K562 (cell line): Measurements from ENCODE around the gene TEFM. TPM values are rescaled to one million over a fixed set of nuclear protein-coding genes. Genes with fewer than 3 reads are reported as not detected.

ENCODE experiments used
- ASH1L ChIP-seq: fragments of 450-650 bp; IDR thresholded peaks from 2 replicates; pipeline ENCODE4 v1.6.1; 2018; ENCODE audit warnings: borderline replicate concordance, mild to moderate bottlenecking, low read depth; ENCODE audit not compliant: partially characterized antibody
- BCL6 ChIP-seq: fragments of 250-450 bp; sonication (Bioruptor Pico); IDR thresholded peaks from 2 replicates; pipeline ENCODE4 v1.4.0; 2020
- E2F5 ChIP-seq: sonication (generic); formaldehyde crosslinking; IDR thresholded peaks from 2 replicates; pipeline ENCODE4 v1.8.0; 2022; ENCODE audit warnings: mild to moderate bottlenecking, missing genetic modification reagents
- GATAD2A ChIP-seq: fragments of 450-650 bp; IDR thresholded peaks from 2 replicates; pipeline ENCODE4 v1.6.1; 2017
- NBN ChIP-seq: fragments of 450-650 bp; IDR thresholded peaks from 2 replicates; pipeline ENCODE4 v1.6.1; 2016; ENCODE audit warnings: low read depth, mild to moderate bottlenecking
- NCOR1 ChIP-seq: fragments of 450-650 bp; IDR thresholded peaks from 2 replicates; pipeline ENCODE4 v1.6.1; 2016; ENCODE audit warnings: mild to moderate bottlenecking, moderate library complexity
- PHTF2 ChIP-seq: fragments of 250-450 bp; sonication (Bioruptor Pico); IDR thresholded peaks from 2 replicates; pipeline ENCODE4 v1.5.0; 2021; ENCODE audit warnings: mild to moderate bottlenecking
- PRMT5 ChIP-seq: sonication (generic); formaldehyde crosslinking; IDR thresholded peaks from 2 replicates; pipeline ENCODE4 v1.5.0; 2020; ENCODE audit warnings: missing genetic modification reagents
- SAFB2 ChIP-seq: fragments of 200-400 bp; formaldehyde crosslinking; IDR thresholded peaks from 2 replicates; pipeline ENCODE4 v1.6.1; 2018; ENCODE audit warnings: borderline replicate concordance, low read length, low read depth, moderate library complexity; ENCODE audit not compliant: severe bottlenecking
- SIX5 ChIP-seq, 2 experiments: IDR thresholded peaks; 2 replicates each; pipeline ENCODE4 v1.6.1; 2011; ENCODE audit warnings: low read length in 2 of 2, borderline replicate concordance in 1 of 2, low read depth in 1 of 2, mild to moderate bottlenecking in 1 of 2, moderate library complexity in 1 of 2; ENCODE audit not compliant: insufficient read depth in 1 of 2
- TBL1XR1 ChIP-seq, 2 experiments: IDR thresholded peaks; 2 replicates each; pipeline ENCODE4 v1.6.1; 2012; ENCODE audit warnings: improper control_type of control experiment in 2 of 2, low read length in 2 of 2, mild to moderate bottlenecking in 1 of 2
- ZBTB1 ChIP-seq: sonication (generic); formaldehyde crosslinking; IDR thresholded peaks from 2 replicates; pipeline ENCODE4 v1.8.1; 2023; ENCODE audit warnings: missing genetic modification reagents, low read depth, mild to moderate bottlenecking, borderline replicate concordance
- ZNF121 ChIP-seq: sonication (generic); formaldehyde crosslinking; conservative IDR thresholded peaks from 2 replicates; pipeline ENCODE4 v1.8.0; 2022; ENCODE audit warnings: missing genetic modification reagents
- ZNF707 ChIP-seq: fragments of 250-450 bp; sonication (Bioruptor Pico); conservative IDR thresholded peaks from 2 replicates; pipeline ENCODE4 v1.8.0; 2022; ENCODE audit warnings: inconsistent platforms, mild to moderate bottlenecking, moderate library complexity
- polyA plus RNA-seq, 8 experiments: library from polyadenylated mRNA; depleted of rRNA in 4 of 8; stranded (reverse) in 5 of 8; unstranded in 3 of 8; fragments of >200 nt; fragmentation: Nextera tagmentation in 2 of 8; fragmentation: Illumina TruSeq in 1 of 8; extraction: Ambion mirVana in 2 of 8; extraction: Trizol in 1 of 8; gene quantifications; 2 replicates each; pipeline versions ENCODE4 v1.2.1 to v1.2.3, GENCODE V29; 2011 to 2014; ENCODE audit warnings: inconsistent platforms in 1 of 8, missing spikeins in 1 of 8
- total RNA-seq, 7 experiments: library from RNA; depleted of rRNA in 6 of 7; stranded (reverse); fragments of >200 nt in 6 of 7; fragmentation: Illumina TruSeq in 2 of 7; extraction: Trizol in 2 of 7; gene quantifications; 2 replicates each; pipeline versions ENCODE4 v1.2.1 to v1.2.3, GENCODE V29; 2011 to 2021; ENCODE audit warnings: low replicate concordance in 1 of 7
- TF ChIP-seq, protein P1 (sequence below): fragments of 250-450 bp; sonication (Bioruptor Pico); IDR thresholded peaks from 2 replicates; pipeline ENCODE4 v1.4.0; 2020
- TF ChIP-seq, protein P2 (sequence below): sonication (generic); formaldehyde crosslinking; IDR thresholded peaks from 2 replicates; pipeline ENCODE4 v1.8.1; 2023; ENCODE audit warnings: mild to moderate bottlenecking, missing genetic modification reagents
- TF ChIP-seq, protein P3 (sequence below): fragments of 250-450 bp; sonication (Bioruptor Pico); IDR thresholded peaks from 2 replicates; pipeline ENCODE4 v1.4.0; 2020; ENCODE audit warnings: mild to moderate bottlenecking, moderate library complexity, borderline replicate concordance

The TEFM gene
- total and polyA plus RNA-seq, 9 of the 15 experiments (the other 6 are each of a cell fraction or from before 2014, with no cell fraction given), result 12.5 to 60.3 (median 23.3) TPM

DNA sequence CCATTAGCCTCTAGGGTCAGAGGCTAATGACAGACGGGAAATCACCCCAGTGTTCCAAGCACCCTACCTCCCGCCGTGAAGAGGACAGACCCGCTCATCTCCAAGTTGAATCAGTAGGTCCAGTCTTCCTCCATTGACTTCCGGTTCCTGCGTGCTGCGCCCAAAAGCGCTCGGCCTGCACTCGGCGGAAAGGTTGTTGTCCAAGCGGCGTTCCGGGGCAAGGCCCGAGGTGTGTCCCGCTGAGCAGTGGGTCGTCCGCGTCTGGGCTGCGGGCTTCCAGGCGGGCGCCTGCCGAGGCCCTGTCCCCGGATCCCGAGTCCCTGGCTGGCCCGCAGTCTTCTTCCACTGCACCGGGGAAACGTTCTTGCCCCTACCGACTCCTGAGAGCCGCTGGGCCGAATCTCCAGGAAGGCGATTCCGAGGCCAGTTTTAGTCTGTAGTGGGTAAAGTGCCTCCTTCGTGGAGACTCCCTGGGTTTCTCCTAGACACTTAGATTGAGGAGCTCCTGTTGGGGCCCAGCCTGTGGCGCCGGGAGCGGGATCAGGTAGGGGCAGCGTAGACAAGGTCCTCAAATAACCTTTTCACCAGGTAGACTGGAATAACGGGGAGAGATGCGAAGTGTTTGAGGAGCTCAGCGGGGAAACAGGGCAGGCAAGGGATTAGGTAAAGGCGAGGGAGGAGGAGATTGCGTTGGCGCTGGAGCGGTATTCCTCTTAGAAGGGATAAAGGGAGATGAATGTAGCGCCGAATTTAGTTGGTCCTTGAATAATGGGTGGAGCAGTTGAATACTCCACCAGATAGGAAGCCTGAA is at the start of gene TEFM (continued):
- TF ChIP-seq, protein P1, sequence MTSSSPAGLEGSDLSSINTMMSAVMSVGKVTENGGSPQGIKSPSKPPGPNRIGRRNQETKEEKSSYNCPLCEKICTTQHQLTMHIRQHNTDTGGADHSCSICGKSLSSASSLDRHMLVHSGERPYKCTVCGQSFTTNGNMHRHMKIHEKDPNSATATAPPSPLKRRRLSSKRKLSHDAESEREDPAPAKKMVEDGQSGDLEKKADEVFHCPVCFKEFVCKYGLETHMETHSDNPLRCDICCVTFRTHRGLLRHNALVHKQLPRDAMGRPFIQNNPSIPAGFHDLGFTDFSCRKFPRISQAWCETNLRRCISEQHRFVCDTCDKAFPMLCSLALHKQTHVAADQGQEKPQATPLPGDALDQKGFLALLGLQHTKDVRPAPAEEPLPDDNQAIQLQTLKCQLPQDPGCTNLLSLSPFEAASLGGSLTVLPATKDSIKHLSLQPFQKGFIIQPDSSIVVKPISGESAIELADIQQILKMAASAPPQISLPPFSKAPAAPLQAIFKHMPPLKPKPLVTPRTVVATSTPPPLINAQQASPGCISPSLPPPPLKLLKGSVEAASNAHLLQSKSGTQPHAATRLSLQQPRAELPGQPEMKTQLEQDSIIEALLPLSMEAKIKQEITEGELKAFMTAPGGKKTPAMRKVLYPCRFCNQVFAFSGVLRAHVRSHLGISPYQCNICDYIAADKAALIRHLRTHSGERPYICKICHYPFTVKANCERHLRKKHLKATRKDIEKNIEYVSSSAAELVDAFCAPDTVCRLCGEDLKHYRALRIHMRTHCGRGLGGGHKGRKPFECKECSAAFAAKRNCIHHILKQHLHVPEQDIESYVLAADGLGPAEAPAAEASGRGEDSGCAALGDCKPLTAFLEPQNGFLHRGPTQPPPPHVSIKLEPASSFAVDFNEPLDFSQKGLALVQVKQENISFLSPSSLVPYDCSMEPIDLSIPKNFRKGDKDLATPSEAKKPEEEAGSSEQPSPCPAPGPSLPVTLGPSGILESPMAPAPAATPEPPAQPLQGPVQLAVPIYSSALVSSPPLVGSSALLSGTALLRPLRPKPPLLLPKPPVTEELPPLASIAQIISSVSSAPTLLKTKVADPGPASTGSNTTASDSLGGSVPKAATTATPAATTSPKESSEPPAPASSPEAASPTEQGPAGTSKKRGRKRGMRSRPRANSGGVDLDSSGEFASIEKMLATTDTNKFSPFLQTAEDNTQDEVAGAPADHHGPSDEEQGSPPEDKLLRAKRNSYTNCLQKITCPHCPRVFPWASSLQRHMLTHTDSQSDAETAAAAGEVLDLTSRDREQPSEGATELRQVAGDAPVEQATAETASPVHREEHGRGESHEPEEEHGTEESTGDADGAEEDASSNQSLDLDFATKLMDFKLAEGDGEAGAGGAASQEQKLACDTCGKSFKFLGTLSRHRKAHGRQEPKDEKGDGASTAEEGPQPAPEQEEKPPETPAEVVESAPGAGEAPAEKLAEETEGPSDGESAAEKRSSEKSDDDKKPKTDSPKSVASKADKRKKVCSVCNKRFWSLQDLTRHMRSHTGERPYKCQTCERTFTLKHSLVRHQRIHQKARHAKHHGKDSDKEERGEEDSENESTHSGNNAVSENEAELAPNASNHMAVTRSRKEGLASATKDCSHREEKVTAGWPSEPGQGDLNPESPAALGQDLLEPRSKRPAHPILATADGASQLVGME (CRISPR knock-in tag), result no peak
- TF ChIP-seq, protein P2, sequence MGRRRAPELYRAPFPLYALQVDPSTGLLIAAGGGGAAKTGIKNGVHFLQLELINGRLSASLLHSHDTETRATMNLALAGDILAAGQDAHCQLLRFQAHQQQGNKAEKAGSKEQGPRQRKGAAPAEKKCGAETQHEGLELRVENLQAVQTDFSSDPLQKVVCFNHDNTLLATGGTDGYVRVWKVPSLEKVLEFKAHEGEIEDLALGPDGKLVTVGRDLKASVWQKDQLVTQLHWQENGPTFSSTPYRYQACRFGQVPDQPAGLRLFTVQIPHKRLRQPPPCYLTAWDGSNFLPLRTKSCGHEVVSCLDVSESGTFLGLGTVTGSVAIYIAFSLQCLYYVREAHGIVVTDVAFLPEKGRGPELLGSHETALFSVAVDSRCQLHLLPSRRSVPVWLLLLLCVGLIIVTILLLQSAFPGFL, result 0 out of 2 replicates have a peak, but pooled peaks have one; percentile 23
- peak; percentile 49 to 60; a peak in 1 of 4 replicates for TF ChIP-seq TBL1XR1 (IDR thresholded peaks at IDR 0.05; ENCODE audit: low read length in 2 of 2)
- no peak for TF ChIP-seq ASH1L
- TF ChIP-seq SIX5 (IDR thresholded peaks at IDR 0.05; ENCODE audit: borderline replicate concordance in 1 of 2, insufficient read depth in 1 of 2, low read depth in 1 of 2, low read length in 2 of 2), result peak; percentile 22 to 49; a peak in 2 of 4 replicates
- TF ChIP-seq, protein P3, sequence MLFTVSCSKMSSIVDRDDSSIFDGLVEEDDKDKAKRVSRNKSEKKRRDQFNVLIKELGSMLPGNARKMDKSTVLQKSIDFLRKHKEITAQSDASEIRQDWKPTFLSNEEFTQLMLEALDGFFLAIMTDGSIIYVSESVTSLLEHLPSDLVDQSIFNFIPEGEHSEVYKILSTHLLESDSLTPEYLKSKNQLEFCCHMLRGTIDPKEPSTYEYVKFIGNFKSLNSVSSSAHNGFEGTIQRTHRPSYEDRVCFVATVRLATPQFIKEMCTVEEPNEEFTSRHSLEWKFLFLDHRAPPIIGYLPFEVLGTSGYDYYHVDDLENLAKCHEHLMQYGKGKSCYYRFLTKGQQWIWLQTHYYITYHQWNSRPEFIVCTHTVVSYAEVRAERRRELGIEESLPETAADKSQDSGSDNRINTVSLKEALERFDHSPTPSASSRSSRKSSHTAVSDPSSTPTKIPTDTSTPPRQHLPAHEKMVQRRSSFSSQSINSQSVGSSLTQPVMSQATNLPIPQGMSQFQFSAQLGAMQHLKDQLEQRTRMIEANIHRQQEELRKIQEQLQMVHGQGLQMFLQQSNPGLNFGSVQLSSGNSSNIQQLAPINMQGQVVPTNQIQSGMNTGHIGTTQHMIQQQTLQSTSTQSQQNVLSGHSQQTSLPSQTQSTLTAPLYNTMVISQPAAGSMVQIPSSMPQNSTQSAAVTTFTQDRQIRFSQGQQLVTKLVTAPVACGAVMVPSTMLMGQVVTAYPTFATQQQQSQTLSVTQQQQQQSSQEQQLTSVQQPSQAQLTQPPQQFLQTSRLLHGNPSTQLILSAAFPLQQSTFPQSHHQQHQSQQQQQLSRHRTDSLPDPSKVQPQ, result no peak
- peak; percentile 81 for TF ChIP-seq NBN
- no peak for TF ChIP-seq ZNF121 (CRISPR knock-in tag)
- no peak for TF ChIP-seq PHTF2 (CRISPR knock-in tag)
- peak; percentile 53 for TF ChIP-seq NCOR1
- TF ChIP-seq SAFB2, result no peak
- TF ChIP-seq E2F5 (CRISPR knock-in tag), result no peak
- TF ChIP-seq BCL6 (CRISPR knock-in tag), result no peak
- TF ChIP-seq ZNF707 (CRISPR knock-in tag), result no peak
- TF ChIP-seq PRMT5 (CRISPR knock-in tag), result 0 out of 2 replicates have a peak, but pooled peaks have one; percentile 9
- TF ChIP-seq ZBTB1 (CRISPR knock-in tag), result no peak
- TF ChIP-seq GATAD2A, result no peak
